CD4-positive, alpha-beta T cell treated with Interleukin-1 beta for 1 hour (primary cell): ENCODE results near the gene CHRNA1.

Source experiments
- DNase-seq, 2 donors: peaks; one replicate each; pipeline ENCODE4 v3.0.0-alpha.2; 2020 to 2022

The CHRNA1 gene

GRCh38 chr2:174756743-174757142 is 7.5 kb downstream of the CHRNA1 start:
- DNase-seq: no peak

GRCh38 chr2:174753038-174753633 is 11.1 kb downstream of the CHRNA1 start:
- DNase-seq: peak; percentile 51 to 66

GRCh38 chr2:174752403-174753037 is 11.8 kb downstream of the CHRNA1 start:
- peak; percentile 42 to 43 for DNase-seq

- DNase-seq: peak; percentile 56 to 67
Measured at GRCh38 chr2:174750923-174751441, 13.3 kb downstream of the CHRNA1 start.

- DNase-seq: peak in 1 of 2 donors; percentile 37
Measured at GRCh38 chr2:174749793-174750192, 14.5 kb downstream of the CHRNA1 start.

GRCh38 chr2:174748948-174749347 is 15.3 kb downstream of the CHRNA1 start:
- peak; percentile 60 to 74 for DNase-seq

- DNase-seq: no peak
Measured at GRCh38 chr2:174745142-174745541, 19.1 kb downstream of the CHRNA1 start.

- DNase-seq: no peak
Measured at GRCh38 chr2:174744111-174744510, 20.2 kb downstream of the CHRNA1 start.

GRCh38 chr2:174740721-174741120 is 23.6 kb downstream of the CHRNA1 start:
- no peak for DNase-seq

GRCh38 chr2:174738841-174739240 is 25.4 kb downstream of the CHRNA1 start:
- no peak for DNase-seq

- DNase-seq: no peak
Measured at GRCh38 chr2:174731546-174731945, 32.7 kb downstream of the CHRNA1 start.

GRCh38 chr2:174730698-174731018 is 33.6 kb downstream of the CHRNA1 start:
- no peak for DNase-seq

- peak in 1 of 2 donors; percentile 34 for DNase-seq
Measured at GRCh38 chr2:174729797-174730697, 34.2 kb downstream of the CHRNA1 start.

GRCh38 chr2:174728096-174728495 is 36.2 kb downstream of the CHRNA1 start:
- DNase-seq: no peak

GRCh38 chr2:174726212-174726611 is 38.1 kb downstream of the CHRNA1 start:
- no peak for DNase-seq

- no peak for DNase-seq
Measured at GRCh38 chr2:174722942-174723592, 41.2 kb downstream of the CHRNA1 start.

- no peak for DNase-seq
Measured at GRCh38 chr2:174719016-174719415, 45.3 kb downstream of the CHRNA1 start.

- no peak for DNase-seq
Measured at GRCh38 chr2:174718591-174718990, 45.7 kb downstream of the CHRNA1 start.

- no peak for DNase-seq
Measured at GRCh38 chr2:174717916-174718315, 46.4 kb downstream of the CHRNA1 start.

- DNase-seq: peak in 1 of 2 donors; percentile 33
Measured at GRCh38 chr2:174717273-174717672, 47.0 kb downstream of the CHRNA1 start.

GRCh38 chr2:174716785-174717184 is 47.5 kb downstream of the CHRNA1 start:
- peak in 1 of 2 donors; percentile 4 for DNase-seq

GRCh38 chr2:174713686-174714085 is 50.6 kb downstream of the CHRNA1 start:
- DNase-seq: no peak

- no peak for DNase-seq
Measured at GRCh38 chr2:174711206-174711605, 53.1 kb downstream of the CHRNA1 start.
